GM23338 (cell line): ENCODE data around the gene MYDGF. TPM values are rescaled to one million over a fixed set of nuclear protein-coding genes. Genes with fewer than 3 reads are reported as not detected.

Source experiments
- ATAC-seq: fragments of 200-7000 bp; cut with Tn5 transposase; 3 replicates; pipeline ENCODE4 v1.9.1; 2020
- DNase-seq: peaks from one replicate; pipeline ENCODE4 v3.0.0-alpha.2; 2015; ENCODE audit warnings: low spot score
- H2AFZ ChIP-seq: fragments of 200-600 bp; sonication (generic); 2 replicates; pipeline ENCODE4 v1.8.0; 2016; ENCODE audit warnings: antibody characterized with exemption, mild to moderate bottlenecking, moderate library complexity
- H3F3A ChIP-seq: fragments of 200-600 bp; sonication (generic); replicated peaks from 2 replicates; pipeline ENCODE4 v1.8.0; 2017; ENCODE audit warnings: antibody characterized with exemption, mixed run types, low read depth
- H3K27ac ChIP-seq: fragments of 200-600 bp; sonication (generic); 2 replicates; pipeline ENCODE4 v1.6.1; 2016; ENCODE audit warnings: low read depth
- H3K27me3 ChIP-seq: fragments of 200-600 bp; sonication (generic); 2 replicates; pipeline ENCODE4 v1.8.0; 2016; ENCODE audit warnings: mild to moderate bottlenecking, mixed run types, moderate library complexity; ENCODE audit not compliant: insufficient read depth
- H3K36me3 ChIP-seq: fragments of 200-600 bp; sonication (generic); 2 replicates; pipeline ENCODE4 v1.8.0; 2016; ENCODE audit warnings: mild to moderate bottlenecking; ENCODE audit not compliant: insufficient read depth
- H3K4me1 ChIP-seq: fragments of 200-600 bp; sonication (generic); 2 replicates; pipeline ENCODE4 v1.8.0; 2016; ENCODE audit warnings: mild to moderate bottlenecking, moderate library complexity; ENCODE audit not compliant: insufficient read depth
- H3K4me2 ChIP-seq: fragments of 200-600 bp; sonication (generic); 2 replicates; pipeline ENCODE4 v1.7.1; 2017; ENCODE audit warnings: mixed run types
- H3K4me3 ChIP-seq: fragments of 200-600 bp; sonication (generic); 2 replicates; pipeline ENCODE4 v1.6.1; 2016; ENCODE audit warnings: mixed run types
- H3K79me2 ChIP-seq: fragments of 200-600 bp; sonication (generic); replicated peaks from 2 replicates; pipeline ENCODE4 v1.8.0; 2017; ENCODE audit warnings: mild to moderate bottlenecking; ENCODE audit not compliant: insufficient read depth
- H3K9me2 ChIP-seq: fragments of 200-600 bp; sonication (generic); 2 replicates; pipeline ENCODE4 v1.8.0; 2017; ENCODE audit not compliant: insufficient read depth
- H4K20me1 ChIP-seq: fragments of 200-600 bp; sonication (generic); replicated peaks from 2 replicates; pipeline ENCODE4 v1.8.0; 2017; ENCODE audit warnings: mild to moderate bottlenecking; ENCODE audit not compliant: insufficient read depth
- H3K27ac Mint-ChIP-seq: 2 replicates; pipeline ENCODE4 v1.8.0; 2020; ENCODE audit warnings: inconsistent platforms, mild to moderate bottlenecking, moderate library complexity, mixed read lengths
- H3K27me3 Mint-ChIP-seq: 3 replicates; pipeline ENCODE4 v1.8.0; 2022; ENCODE audit warnings: low read depth, mild to moderate bottlenecking, moderate library complexity, mixed read lengths, inconsistent platforms; ENCODE audit not compliant: insufficient read depth, poor library complexity
- H3K36me3 Mint-ChIP-seq: 3 replicates; pipeline ENCODE4 v1.8.0; 2021; ENCODE audit warnings: low read depth, mild to moderate bottlenecking, inconsistent platforms, moderate library complexity, mixed read lengths
- H3K4me1 Mint-ChIP-seq: 3 replicates; pipeline ENCODE4 v1.8.0; 2020; ENCODE audit warnings: mild to moderate bottlenecking, inconsistent platforms, mixed read lengths
- H3K4me3 Mint-ChIP-seq: 3 replicates; pipeline ENCODE4 v1.8.0; 2021; ENCODE audit warnings: moderate library complexity, mild to moderate bottlenecking, inconsistent platforms, mixed read lengths
- H3K9me3 Mint-ChIP-seq: 3 replicates; pipeline ENCODE4 v1.8.0; 2020; ENCODE audit warnings: moderate library complexity, mild to moderate bottlenecking, inconsistent platforms, mixed read lengths
- CREB1 ChIP-seq: fragments of 250-450 bp; sonication (Bioruptor Pico); IDR thresholded peaks from 2 replicates; pipeline ENCODE4 v1.5.0; 2020; ENCODE audit warnings: low read depth, mild to moderate bottlenecking, moderate library complexity
- ETS1 ChIP-seq: IDR thresholded peaks from 2 replicates; pipeline ENCODE4 v1.6.1; 2016; ENCODE audit warnings: antibody characterized with exemption
- EZH2phosphoT487 ChIP-seq: fragments of 200-600 bp; sonication (generic); IDR thresholded peaks from one replicate; pipeline ENCODE4 v1.8.1; 2018; ENCODE audit warnings: antibody characterized with exemption; ENCODE audit not compliant: unreplicated experiment
- NANOG ChIP-seq: IDR thresholded peaks from 2 replicates; pipeline ENCODE4 v1.6.1; 2016; ENCODE audit warnings: antibody characterized with exemption, borderline replicate concordance
- STAT1 ChIP-seq: IDR thresholded peaks from one replicate; pipeline ENCODE4 v1.6.1; 2016; ENCODE audit warnings: antibody characterized with exemption; ENCODE audit not compliant: unreplicated experiment
- ZNF462 ChIP-seq: fragments of 250-450 bp; sonication (Bioruptor Pico); IDR thresholded peaks from 2 replicates; pipeline ENCODE4 v1.5.0; 2020; ENCODE audit warnings: mild to moderate bottlenecking, moderate library complexity
- polyA plus RNA-seq: library from polyadenylated mRNA; unstranded; fragments of >200 nt; fragmentation: Nextera tagmentation; extraction: Ambion mirVana; gene quantifications from 2 replicates; pipeline ENCODE4 v1.2.1, GENCODE V29; 2016
- total RNA-seq: library from RNA; depleted of rRNA; stranded (reverse); fragments of >200 nt; shearing (Covaris generic); gene quantifications from 2 replicates; pipeline ENCODE4 v1.2.3, GENCODE V29; 2014
- TF ChIP-seq, protein P1 (sequence below), 2 experiments: fragments of 200-600 bp in 1 of 2; sonication (generic) in 1 of 2; conservative IDR thresholded peaks; 2 replicates each; pipeline versions ENCODE4 v1.5.1 to v1.6.1; 2016 to 2017; ENCODE audit warnings: antibody characterized with exemption in 2 of 2, low read depth in 2 of 2, mild to moderate bottlenecking in 2 of 2, moderate library complexity in 1 of 2
- TF ChIP-seq, protein P2 (sequence below): IDR thresholded peaks from one replicate; pipeline ENCODE4 v1.6.1; 2018; ENCODE audit warnings: antibody characterized with exemption; ENCODE audit not compliant: unreplicated experiment

MYDGF gene
- total and polyA plus RNA-seq, 2 experiments from 2014 or later, result 42.3 to 99.5 TPM

GRCh38 chr19:4714016-4714415 lies 43.9 kb upstream of the MYDGF start (continued):
- TF ChIP-seq ZNF462 (CRISPR knock-in tag) (no peak), CREB1 (CRISPR knock-in tag) (no peak), ETS1 (no peak), STAT1 (no peak), EZH2phosphoT487 (no peak)

GRCh38 chr19:4713384-4713951 lies 43.3 kb upstream of the MYDGF start:
- Histone ChIP-seq H3K4me3 (no peak overlapping the region), H2AFZ (no peak overlapping the region), H3K4me2 (no peak overlapping the region), H3F3A (no peaks in the 10 kb centered on the region), H3K27me3 (no peaks in the 10 kb centered on the region), H3K36me3 (no peaks in the 10 kb centered on the region; the same call in 1 of the 2 replicates), H3K79me2 (no peaks in the 10 kb centered on the region), H3K4me1 (no peaks in the 10 kb centered on the region), H3K9me2 (no peaks in the 10 kb centered on the region), H4K20me1 (no peaks in the 10 kb centered on the region; the same call in 1 of the 2 replicates), H3K27ac (no peak overlapping the region)
- Mint-ChIP-seq H3K27ac (no peak overlapping the region), H3K27me3 (peaks cover 10% of the 10 kb centered on the region), H3K9me3 (no peaks in the 10 kb centered on the region), H3K4me3 (no peak overlapping the region), H3K4me1 (no peaks in the 10 kb centered on the region; the same call in 2 of the 3 replicates), H3K36me3 (peaks cover 57% of the 10 kb centered on the region)
- DNase-seq, result no peak
- ATAC-seq, result no peak
- TF ChIP-seq, protein P1, sequence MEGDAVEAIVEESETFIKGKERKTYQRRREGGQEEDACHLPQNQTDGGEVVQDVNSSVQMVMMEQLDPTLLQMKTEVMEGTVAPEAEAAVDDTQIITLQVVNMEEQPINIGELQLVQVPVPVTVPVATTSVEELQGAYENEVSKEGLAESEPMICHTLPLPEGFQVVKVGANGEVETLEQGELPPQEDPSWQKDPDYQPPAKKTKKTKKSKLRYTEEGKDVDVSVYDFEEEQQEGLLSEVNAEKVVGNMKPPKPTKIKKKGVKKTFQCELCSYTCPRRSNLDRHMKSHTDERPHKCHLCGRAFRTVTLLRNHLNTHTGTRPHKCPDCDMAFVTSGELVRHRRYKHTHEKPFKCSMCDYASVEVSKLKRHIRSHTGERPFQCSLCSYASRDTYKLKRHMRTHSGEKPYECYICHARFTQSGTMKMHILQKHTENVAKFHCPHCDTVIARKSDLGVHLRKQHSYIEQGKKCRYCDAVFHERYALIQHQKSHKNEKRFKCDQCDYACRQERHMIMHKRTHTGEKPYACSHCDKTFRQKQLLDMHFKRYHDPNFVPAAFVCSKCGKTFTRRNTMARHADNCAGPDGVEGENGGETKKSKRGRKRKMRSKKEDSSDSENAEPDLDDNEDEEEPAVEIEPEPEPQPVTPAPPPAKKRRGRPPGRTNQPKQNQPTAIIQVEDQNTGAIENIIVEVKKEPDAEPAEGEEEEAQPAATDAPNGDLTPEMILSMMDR (conservative IDR thresholded peaks at IDR 0.05; ENCODE audit: low read depth in 2 of 2), result no peak
- TF ChIP-seq, protein P2, sequence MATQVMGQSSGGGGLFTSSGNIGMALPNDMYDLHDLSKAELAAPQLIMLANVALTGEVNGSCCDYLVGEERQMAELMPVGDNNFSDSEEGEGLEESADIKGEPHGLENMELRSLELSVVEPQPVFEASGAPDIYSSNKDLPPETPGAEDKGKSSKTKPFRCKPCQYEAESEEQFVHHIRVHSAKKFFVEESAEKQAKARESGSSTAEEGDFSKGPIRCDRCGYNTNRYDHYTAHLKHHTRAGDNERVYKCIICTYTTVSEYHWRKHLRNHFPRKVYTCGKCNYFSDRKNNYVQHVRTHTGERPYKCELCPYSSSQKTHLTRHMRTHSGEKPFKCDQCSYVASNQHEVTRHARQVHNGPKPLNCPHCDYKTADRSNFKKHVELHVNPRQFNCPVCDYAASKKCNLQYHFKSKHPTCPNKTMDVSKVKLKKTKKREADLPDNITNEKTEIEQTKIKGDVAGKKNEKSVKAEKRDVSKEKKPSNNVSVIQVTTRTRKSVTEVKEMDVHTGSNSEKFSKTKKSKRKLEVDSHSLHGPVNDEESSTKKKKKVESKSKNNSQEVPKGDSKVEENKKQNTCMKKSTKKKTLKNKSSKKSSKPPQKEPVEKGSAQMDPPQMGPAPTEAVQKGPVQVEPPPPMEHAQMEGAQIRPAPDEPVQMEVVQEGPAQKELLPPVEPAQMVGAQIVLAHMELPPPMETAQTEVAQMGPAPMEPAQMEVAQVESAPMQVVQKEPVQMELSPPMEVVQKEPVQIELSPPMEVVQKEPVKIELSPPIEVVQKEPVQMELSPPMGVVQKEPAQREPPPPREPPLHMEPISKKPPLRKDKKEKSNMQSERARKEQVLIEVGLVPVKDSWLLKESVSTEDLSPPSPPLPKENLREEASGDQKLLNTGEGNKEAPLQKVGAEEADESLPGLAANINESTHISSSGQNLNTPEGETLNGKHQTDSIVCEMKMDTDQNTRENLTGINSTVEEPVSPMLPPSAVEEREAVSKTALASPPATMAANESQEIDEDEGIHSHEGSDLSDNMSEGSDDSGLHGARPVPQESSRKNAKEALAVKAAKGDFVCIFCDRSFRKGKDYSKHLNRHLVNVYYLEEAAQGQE, result no peak
- no peak for TF ChIP-seq NANOG
